Measurements from ENCODE around the gene ZNF174.
A peak's percentile ranks its signal among the peaks of the same experiment; 100 is the strongest.

The ZNF174 gene

GRCh38 chr16:3443108-3444031 lies 42.4 kb downstream of the ZNF174 start, which contains the start of the genes NAA60 and ZNF597:
Gene NAA60 (plus strand): TSS chr16:3443680. CDS start chr16:3476228, 32,548 bp downstream.
Gene ZNF597 (minus strand): TSS chr16:3443504. CDS start chr16:3443153, 351 bp downstream.
- DNase-seq (ENCODE audit: low read depth, low spot score): peak; percentile 66

GRCh38 chr16:3444032-3444388 lies 43.0 kb downstream of the ZNF174 start:
- DNase-seq (ENCODE audit: low read depth, low spot score): no peak

GRCh38 chr16:3454093-3454492 lies 53.1 kb downstream of the ZNF174 start:
- no peak for DNase-seq (ENCODE audit: low read depth, low spot score)

- DNase-seq (ENCODE audit: low read depth, low spot score): no peak
Observed at GRCh38 chr16:3454631-3455147, 53.7 kb downstream of the ZNF174 start.

- DNase-seq (ENCODE audit: low read depth, low spot score): peak; percentile 57
Observed at GRCh38 chr16:3457434-3458252, 56.6 kb downstream of the ZNF174 start.

GRCh38 chr16:3458278-3458851 lies 57.4 kb downstream of the ZNF174 start:
- DNase-seq (ENCODE audit: low read depth, low spot score): no peak

GRCh38 chr16:3458852-3459361 lies 57.9 kb downstream of the ZNF174 start:
- no peak for DNase-seq (ENCODE audit: low read depth, low spot score)
